NOMO-1 treated with dmso at 0.1 percent for 144 hours (cell line): ENCODE results near the gene MKRN2.
"Not testable (repeated sequence)": the region's sequence is repeated elsewhere in the genome, so short reads cannot be mapped to it uniquely, and the experiment has no call there.

Source experiments
- DNase-seq: peaks from one replicate; lab custom pipeline; 2025; ENCODE audit not compliant: unreplicated experiment; lab: John Stamatoyannopoulos, UW

The MKRN2 gene

DNA sequence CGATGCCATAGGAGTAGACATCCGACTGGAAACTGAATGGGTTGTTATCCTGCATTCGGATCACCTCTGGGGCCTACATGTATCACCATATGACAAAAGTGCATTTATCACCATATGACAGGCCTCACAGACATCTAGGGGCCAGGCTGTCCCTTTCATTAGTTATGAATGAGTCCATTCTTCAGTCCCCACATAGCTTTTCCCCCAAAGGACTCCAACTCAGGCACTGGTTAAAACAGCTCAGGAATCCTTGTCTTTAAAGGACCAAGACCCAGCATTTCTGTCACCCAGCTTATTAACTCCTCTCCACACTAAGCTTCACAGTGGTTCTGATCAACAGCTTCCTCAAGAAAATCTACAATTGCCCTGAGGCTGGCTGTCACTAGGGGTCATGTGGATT lies 28.3 kb downstream of the MKRN2 start:
- DNase-seq: no peak

DNA sequence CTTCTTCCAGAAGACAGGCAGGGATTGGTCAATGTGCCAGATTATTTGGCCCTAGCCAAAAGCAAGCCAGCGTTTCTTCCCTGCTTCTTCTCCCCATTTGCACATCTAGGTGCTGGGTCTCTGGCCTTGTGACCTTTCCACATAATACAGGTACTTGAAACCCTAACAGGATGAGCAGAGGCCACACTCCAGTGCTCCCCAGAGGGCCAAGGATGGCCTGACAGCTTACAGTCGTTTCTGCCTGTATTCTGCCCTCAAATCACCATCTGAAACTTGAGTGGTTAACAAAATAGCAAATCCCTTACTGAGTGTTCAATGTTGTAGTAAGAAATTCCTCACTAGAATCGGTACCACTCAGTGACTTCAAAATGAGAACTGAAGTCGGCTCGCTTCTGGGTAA lies 29.1 kb downstream of the MKRN2 start:
- DNase-seq: no peak

DNA sequence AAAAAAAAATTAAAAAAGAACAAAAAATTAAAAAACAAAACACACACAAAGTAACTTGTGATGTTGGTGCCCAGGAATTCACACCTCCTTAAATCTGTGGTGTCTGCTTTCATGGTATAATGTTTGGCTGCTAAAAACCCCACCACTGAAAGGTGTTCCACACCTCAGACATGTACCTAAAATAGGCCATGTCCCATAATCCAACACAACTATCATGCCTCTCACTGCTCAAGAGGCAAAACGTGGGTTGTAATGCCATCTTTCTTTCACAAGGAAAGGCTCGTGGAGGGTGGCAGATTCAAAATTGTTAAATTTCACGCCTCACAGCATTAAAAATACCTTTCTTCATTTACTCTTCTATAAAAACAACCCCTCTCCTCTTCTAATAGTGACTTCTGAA lies 29.5 kb downstream of the MKRN2 start:
- DNase-seq: no peak

DNA sequence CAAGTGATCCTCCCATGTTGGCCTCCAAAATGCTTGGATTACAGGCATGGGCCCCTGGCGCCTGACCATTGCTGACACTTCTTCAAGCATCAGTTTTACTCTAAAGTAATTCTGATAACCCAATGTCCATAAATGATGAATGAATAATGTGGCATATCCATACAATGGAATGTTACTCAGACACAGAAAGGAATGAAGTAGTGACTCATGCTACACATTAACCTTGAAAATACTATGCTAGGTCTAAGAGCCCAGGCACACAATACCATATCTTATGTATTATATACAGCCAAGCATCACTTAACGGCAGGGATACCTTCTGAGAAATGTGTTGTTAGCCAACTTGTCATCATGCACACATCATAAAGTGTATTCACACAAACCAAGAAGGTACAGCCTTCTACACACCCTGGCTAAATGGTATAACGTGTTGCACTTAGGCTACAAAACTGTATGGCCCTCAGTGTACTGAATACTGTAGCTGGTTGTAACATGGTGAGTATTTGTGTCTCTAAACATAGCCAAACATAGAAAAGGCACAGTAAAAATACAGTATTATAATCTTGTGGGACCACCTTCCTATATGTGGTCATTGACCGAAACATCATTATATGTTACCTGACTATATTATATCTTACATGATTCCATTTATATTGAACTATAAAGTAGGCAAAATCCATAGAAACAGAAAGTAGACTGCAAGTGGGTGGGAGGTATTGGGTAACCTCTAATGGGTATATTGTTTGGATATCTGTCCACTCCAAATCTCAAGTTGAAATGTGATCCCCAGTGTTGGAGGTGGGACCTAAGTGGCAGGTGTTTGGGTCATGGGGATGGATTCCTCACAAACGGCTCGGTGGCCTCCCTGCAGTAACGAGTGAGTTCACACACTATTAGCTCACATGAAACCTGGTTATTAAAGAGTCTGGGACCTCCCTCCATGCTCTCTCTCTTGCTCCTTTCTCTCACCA lies 31.4 kb downstream of the MKRN2 start:
- DNase-seq: no peak

DNA sequence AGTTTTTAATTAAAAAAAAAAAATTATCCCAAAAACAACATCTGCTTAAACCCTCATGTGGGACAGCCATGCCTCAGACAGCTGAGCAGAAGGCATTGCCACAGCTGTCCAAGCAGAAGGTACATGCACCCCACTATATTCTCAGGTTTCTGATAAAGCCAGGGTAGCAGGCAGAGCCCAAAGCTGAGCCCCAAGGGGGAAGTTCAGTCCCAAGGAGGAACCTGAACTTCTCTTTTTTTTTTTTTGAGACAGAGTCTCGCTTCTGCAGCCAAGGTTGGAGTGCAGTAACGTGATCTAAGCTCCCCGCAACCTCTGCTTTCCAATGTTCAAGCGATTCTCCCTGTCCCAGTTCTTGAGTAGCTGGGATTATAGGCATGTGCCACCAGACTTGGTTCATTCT lies 33.2 kb downstream of the MKRN2 start:
- DNase-seq: peak; percentile 10

DNA sequence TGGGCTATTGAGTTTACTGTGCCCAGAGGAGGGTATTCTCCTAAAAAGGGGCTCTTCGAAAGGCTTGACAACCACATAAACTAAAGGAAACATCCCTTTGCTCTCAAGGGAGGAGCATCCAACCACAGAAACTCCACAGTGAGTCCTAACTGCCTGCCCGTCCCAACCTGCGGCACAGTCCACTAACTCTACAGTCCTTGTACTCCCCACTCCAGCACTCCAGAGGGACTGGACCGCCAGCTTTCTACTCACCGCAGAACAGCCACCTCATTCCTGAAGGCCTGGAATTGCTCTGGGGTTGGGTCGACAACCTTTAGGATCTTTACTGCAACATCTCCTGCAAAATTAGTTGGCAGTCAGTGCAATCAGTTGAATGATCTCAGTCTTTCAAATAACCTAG lies 34.6 kb downstream of the MKRN2 start:
- DNase-seq: no peak

DNA sequence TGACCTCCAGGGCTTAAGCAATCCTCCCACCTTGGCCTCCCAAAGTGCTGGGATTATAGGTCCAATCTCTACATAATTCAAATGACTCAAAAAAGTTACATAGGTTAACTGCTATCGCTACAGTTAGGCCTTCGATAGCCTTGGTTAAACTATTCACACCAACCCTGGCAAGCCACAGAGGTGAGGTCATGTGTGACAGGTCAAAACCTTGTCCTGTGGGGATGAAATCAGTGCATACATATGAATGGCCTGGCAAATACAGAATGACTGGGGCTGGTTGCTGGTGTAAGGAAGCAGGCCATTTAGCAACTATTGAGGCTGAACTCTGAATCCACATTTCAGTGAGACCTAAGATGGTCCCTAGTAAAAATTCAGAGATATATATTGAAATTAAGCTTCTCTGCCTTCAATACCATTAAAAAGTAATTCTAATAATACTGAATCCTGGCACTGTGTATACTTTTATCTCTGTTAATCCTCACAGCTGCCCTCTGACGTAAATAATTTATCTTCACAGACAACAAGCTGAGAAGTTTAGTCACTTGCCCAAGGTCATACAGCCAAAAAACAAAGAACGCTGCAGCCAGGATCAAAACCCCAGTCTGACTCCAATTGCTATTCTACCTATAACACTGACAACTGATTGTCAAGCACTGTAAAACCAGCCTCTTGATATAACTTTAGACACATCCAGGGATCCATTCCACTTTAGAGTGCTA lies 35.3 kb downstream of the MKRN2 start:
- no peak for DNase-seq

DNA sequence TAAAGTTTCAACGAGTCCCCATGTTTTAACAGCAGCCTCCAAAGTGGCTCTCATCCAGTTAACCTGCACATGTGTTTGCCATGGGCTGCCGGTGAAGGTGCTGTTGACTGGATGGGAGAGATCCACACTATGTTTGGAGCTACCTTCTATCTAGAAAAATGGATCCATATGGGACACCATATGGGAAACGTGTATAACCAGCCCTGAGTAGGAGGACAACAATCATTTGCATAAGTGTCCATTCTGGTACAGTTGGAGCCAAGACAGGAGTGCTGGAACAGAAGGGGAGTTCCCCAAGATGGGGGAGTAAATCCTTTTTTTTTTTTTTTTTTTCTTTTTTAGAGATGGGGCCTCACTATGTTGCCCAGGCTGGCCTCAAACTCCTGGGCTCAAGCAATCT lies 36.6 kb downstream of the MKRN2 start:
- no peak for DNase-seq

DNA sequence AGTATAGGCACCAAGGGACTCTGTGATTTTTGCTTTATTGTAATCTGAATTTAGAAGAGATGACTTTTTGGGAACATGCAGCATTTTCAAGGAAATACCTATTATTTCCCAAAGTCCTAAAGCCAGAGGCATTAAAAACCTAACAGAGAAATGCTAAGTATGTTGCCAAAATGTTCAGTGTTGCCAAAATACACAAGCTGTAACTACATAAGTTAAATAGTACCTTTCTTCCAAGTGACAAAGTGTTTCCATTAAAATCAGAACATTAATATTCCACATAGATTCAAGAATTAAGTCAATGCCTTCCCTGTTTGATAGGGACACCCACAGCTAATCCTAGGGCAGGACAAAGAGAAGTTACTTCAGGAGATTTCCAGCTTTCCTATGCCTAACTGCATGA lies 42.0 kb downstream of the MKRN2 start:
- no peak for DNase-seq

DNA sequence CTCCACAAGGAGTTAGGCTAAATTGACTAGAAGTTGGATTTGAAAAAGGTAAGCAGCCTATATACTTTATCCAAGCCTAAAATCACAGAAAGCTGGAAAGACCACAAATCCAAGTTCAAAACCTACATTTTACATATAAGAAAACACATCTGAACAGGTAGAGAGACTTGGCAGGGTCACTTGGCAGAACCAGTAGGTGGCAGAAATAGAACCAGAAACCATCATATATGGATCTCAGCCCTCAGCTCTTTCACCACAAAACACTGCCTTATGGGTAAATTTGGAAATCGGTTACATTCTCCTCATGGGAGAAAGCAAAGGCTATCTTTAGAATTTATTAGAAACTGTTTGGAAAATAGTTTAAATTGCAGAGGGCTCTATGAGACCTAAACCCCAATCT lies 44.2 kb downstream of the MKRN2 start:
- no peak for DNase-seq

DNA sequence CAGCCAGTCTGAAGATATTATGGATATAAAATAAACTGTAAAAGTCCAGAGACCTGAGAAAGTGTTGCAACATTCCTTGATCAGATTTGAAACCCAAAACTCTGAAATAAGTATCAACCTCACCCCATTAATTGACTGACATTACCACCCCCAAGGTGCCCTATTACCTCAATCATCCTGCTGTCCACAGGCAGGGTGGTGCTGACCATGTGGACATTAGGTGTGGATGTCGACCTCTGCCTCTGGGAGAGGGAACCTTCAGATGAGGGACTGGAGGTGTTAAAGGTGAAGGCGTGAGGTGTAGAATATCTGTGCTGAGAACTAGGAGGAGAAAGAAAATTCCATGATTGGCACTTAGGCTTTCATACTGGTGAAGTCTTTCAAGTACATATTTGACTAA lies 47.1 kb downstream of the MKRN2 start:
- DNase-seq: no peak

DNA sequence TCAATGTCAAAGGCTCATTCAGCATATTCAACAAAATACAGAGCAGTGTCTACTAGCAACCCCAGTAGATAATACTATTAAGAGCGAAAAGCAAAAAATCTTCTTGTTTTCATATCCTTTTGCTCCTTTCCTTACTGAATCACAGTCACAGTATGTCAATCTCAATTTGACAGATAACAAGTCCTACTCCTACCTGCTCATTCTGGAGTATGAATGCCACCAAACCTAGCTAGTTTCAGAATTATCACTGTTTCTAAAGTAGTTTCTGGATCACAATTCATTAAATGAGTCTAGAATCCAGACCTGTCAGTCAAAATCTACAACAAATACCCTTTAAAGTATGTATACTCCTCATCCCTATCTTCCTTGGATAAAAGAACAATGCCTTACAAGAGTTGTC lies 51.5 kb downstream of the MKRN2 start:
- no peak for DNase-seq

DNA sequence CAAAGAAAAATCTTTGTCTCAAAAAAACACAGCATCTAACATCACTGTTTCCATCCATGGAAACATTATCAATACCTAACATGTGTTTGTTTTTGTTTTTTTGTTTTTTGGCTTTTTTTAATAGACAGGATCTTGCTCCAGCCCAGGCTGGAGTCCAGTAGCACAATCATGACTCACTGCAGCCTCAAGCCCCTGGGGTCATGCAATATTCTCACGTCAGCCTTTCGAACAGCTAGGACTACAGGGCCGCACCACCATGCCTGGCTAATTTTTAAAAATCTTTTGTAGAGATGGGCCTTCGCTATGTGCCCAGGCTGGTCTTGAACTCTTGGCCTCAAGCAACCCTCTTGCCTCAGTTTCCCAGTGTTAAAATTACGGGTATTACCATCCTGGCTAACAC lies 54.2 kb downstream of the MKRN2 start:
- DNase-seq: no peak

DNA sequence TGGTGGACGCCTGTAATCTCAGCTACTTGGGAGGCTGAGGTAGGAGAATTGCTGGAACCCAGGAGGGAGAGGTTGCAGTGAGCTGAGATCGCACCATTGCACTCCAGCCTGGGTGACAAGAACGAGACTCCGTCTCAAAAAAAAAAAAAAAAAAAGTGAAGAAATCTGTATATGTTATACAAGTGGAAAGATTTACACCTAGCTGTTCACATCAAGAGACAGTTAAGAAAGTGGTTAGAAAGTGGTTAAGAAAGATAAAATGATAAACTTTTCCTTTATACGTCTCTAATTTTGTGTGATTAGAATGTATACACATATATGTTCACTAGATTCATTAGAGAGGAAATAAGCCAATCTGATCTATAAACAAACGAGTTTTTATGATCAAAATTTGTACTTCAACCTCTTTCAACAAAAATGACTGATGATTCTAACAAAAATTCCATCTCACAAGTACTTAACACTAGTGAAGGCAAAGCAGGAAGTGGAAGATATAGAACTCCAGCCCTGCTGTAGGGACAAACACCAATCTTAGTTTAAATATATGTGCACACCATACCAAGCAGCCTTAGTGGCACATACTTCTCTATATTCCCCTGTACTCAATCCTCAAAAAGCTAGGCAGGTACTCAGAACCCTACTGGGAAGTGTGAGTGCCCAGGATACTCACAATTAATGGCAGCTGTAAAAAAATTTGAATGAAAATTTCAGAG lies 55.8 kb downstream of the MKRN2 start:
- no peak for DNase-seq

DNA sequence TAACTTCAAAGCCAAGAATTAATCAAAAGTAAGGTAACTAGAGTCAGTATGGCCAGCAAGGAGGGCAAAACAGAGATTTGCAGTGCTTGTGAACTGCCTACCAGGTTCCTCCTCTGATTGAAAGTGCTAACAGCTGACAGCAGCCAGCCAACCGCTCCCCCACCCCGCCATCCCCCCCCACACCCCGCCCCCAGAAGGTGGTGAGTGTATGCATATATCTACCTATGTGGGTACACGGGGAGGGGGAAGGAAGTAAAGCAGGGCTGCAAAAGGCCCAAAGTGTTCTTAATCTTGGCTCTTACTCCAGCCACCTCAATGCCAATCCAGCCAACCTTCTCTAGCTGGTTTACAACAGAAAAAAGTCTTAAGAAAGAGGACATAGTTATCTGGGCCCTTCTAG lies 56.4 kb downstream of the MKRN2 start:
- no peak for DNase-seq

DNA sequence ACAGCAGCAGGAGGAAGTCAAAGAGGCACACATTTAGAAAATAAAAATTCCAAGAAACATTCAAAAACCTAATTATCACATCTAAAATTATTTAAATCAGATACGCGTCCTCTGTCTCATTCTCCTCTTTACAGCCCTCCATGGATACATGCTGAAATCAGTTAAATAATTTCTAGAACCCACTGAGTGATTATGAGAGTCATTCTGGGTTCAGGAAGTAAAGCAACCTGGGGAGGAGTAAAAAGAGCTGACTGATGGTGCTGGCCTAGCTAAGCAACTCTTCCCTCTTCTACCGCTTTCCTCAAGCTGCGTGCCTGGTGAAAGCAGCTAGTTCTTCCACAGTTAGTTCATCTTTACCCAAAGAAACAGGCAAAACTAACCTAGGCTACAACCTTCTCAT lies 58.4 kb downstream of the MKRN2 start:
- no peak for DNase-seq

DNA sequence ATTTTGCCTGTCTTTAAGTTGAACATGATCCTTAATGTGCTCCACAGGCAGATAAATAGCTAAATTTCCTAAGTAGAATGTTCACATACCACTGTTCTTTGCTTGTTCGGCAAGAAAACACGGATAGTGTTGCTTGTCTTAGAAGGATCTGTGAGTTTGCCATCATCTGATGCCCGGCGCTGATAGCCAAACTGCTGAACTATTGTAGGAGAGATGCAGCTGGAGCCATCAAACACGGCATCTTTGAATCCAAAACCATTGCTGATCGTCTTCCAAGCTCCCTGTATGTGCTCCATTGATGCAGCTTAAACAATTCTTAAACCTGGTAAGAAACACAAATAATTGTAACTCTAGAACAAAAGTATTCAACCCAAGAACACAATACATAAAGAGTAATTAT lies 61.5 kb downstream of the MKRN2 start:
- no peak for DNase-seq

DNA sequence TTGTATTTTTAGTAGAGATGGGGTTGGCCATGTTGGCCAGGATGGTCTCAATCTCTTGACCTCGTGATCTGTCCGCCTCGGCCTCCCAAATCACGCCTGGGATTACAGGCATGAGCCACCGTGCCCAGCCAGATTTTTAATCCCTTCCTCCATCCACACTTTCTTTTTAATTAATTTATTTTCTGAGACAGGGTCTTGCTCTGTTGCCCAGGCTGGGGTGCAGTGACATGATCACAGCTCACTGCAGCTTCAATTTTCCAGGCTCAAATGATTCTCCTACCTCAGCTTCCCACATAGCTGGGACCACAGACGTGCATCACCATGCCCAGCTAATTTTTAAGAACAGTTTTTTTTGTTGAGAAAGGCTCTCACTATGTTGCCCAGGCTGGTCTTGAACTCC lies 63.4 kb downstream of the MKRN2 start:
- no peak for DNase-seq

DNA sequence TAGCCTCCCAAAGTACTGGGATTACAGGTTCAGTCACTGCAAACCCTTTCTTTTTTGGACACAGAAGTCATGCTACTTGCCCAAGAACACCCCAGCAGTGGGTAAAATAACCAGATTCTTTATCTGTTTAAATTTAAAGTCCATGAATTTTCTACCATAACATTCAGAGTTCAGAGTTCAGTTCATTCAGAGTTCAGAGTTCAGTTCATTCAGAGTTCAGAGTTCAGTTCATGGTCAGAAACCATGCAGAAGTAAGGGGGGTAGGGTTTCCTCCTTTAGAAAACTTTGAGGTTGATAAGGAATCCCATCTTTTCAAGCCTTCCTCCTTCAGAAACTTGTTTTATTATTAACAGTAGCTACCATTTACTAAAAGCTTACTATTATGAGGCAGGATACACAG lies 63.8 kb downstream of the MKRN2 start:
- no peak for DNase-seq

DNA sequence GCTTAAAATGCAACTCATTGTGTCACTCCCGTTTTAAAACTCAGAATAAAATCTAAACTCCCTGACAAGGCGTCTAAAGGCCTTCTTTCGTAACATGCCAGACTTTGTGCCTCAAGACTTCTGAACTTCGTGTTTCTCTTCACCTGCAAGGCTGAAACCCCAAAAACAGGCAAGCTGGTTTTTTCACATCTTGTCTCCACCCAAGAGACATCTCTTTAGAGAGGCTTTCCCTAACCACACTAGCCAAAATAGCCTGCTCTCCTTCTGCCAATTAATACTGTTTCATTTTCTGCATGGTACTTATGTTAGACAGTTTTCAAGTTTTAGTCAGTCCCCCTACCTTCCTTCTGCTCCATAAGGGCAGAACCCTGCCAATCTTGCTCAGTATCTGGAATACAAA lies 65.4 kb downstream of the MKRN2 start:
- peak; percentile 13 for DNase-seq

DNA sequence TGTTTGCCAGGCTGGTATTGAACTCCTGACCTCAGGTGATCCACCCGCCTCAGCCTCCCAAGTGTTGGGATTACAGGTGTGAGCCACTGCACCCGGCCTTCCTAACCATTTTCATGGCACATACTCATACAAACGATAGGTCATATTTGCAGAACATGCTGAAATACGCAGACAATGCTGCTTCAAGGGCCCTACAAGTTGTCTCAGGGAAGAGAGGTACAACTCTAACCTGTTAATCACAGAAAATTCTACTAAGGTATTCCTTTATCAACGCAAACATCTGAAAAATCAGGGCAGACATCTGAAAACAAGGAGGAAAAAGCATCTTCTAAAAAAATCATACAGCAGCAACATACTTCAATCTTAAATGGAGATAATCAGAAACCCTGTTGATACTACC lies 67.2 kb downstream of the MKRN2 start:
- no peak for DNase-seq

DNA sequence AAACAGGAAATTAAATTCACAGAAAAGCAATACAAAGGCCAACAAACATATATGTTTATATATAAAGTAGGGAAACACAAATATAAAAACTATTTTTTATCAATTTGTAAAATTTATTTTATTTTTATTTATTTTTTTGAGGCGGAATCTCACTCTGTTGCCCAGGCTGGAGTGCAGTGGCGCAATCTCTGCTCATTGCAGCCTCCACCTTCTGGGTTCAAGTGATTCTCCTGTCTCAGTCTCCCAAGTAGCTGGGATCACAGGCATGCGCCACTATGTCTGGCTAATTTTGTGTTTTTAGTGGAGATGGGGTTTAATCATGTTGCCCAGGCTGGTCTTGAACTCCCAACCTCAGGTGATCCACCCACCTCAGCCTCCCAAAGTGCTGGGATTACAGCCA lies 68.1 kb downstream of the MKRN2 start:
- DNase-seq: not testable (repeated sequence)
